Smooth muscle cell (in vitro differentiated cells): ENCODE data around the gene FHL1. TPM values are rescaled to one million over a fixed set of nuclear protein-coding genes. Genes with fewer than 3 reads are reported as not detected.

Experiments
- DNase-seq: peaks from one replicate; lab custom pipeline; 2025; ENCODE audit not compliant: unreplicated experiment; lab: John Stamatoyannopoulos, UW
- H2AFZ ChIP-seq: fragments of 200-600 bp; sonication (generic); 2 replicates; pipeline ENCODE4 v1.6.0; 2016; ENCODE audit warnings: antibody characterized with exemption, low read depth, mild to moderate bottlenecking
- H3F3A ChIP-seq: fragments of 200-600 bp; sonication (generic); 2 replicates; pipeline ENCODE4 v1.6.0; 2017; ENCODE audit warnings: antibody characterized with exemption, low read depth
- H3K27ac ChIP-seq: fragments of 200-600 bp; sonication (generic); 2 replicates; pipeline ENCODE4 v1.5.1; 2016; ENCODE audit warnings: low read depth, mild to moderate bottlenecking
- H3K27me3 ChIP-seq: fragments of 200-600 bp; sonication (generic); 2 replicates; pipeline ENCODE4 v1.6.1; 2016; ENCODE audit warnings: low read depth, mild to moderate bottlenecking
- H3K36me3 ChIP-seq: fragments of 200-600 bp; sonication (generic); 2 replicates; pipeline ENCODE4 v1.5.1; 2016; ENCODE audit warnings: low read depth
- H3K4me1 ChIP-seq: fragments of 200-600 bp; sonication (generic); 2 replicates; pipeline ENCODE4 v1.5.1; 2016; ENCODE audit warnings: low read depth
- H3K4me2 ChIP-seq: fragments of 200-600 bp; sonication (generic); 2 replicates; pipeline ENCODE4 v1.6.0; 2016; ENCODE audit warnings: mild to moderate bottlenecking
- H3K4me3 ChIP-seq: fragments of 200-600 bp; sonication (generic); 2 replicates; pipeline ENCODE4 v1.5.1; 2016; ENCODE audit warnings: mild to moderate bottlenecking
- H3K79me2 ChIP-seq: fragments of 200-600 bp; sonication (generic); 2 replicates; pipeline ENCODE4 v1.6.0; 2016; ENCODE audit warnings: low read depth, mild to moderate bottlenecking
- H3K9ac ChIP-seq: fragments of 200-600 bp; sonication (generic); 2 replicates; pipeline ENCODE4 v1.6.0; 2016; ENCODE audit warnings: low read depth
- H3K9me3 ChIP-seq: fragments of 200-600 bp; sonication (generic); replicated peaks from 2 replicates; pipeline ENCODE4 v1.5.1; 2016; ENCODE audit warnings: low read depth
- H4K20me1 ChIP-seq: fragments of 200-600 bp; sonication (generic); 2 replicates; pipeline ENCODE4 v1.6.0; 2016; ENCODE audit warnings: low read depth
- CTCF ChIP-seq: fragments of 200-600 bp; sonication (generic); IDR thresholded peaks from 2 replicates; pipeline ENCODE4 v1.5.1; 2017; ENCODE audit warnings: borderline replicate concordance, mild to moderate bottlenecking, antibody characterized with exemption; ENCODE audit not compliant: insufficient read depth, poor library complexity, severe bottlenecking
- WGBS: methylation state at CpG from one replicate; pipeline ENCODE4 v1.1.7; 2016; ENCODE audit warnings: low lambda C conversion rate; 5-methylcytosine and 5-hydroxymethylcytosine counted together
- polyA plus RNA-seq: library from polyadenylated mRNA; unstranded; fragments of >200 nt; fragmentation: Nextera tagmentation; extraction: Ambion mirVana; gene quantifications from 2 replicates; pipeline ENCODE4 v1.2.1, GENCODE V29; 2016
- total RNA-seq: library from RNA; depleted of rRNA; stranded (reverse); fragments of >200 nt; gene quantifications from 2 replicates; pipeline ENCODE4 v1.2.3, GENCODE V29; 2014

FHL1 gene
- total and polyA plus RNA-seq, 2 experiments from 2014 or later: 76.0 to 103 TPM

- WGBS: 77% methylated on average over 4 of the region's 4 CpGs
- no peak for TF ChIP-seq CTCF
- DNase-seq: no peak
- Histone ChIP-seq H3K36me3 (no peaks in the 10 kb centered on the region), H3K4me3 (no peak overlapping the region), H3K9ac (no peak overlapping the region), H4K20me1 (no peaks in the 10 kb centered on the region), H2AFZ (no peak overlapping the region), H3K27ac (no peak overlapping the region), H3K9me3 (no peaks in the 10 kb centered on the region), H3K79me2 (no peaks in the 10 kb centered on the region), H3K27me3 (no peaks in the 10 kb centered on the region), H3K4me1 (no peaks in the 10 kb centered on the region), H3K4me2 (no peak overlapping the region), H3F3A (no peaks in the 10 kb centered on the region)
These were observed 35.8 kb downstream of the FHL1 start for GRCh38 chrX:136183172-136183571.

GRCh38 chrX:136183917-136184316, 36.6 kb downstream of the FHL1 start:
- H3K36me3 ChIP-seq: no peaks in the 10 kb centered on the region
- no peaks in the 10 kb centered on the region for H3K27me3 ChIP-seq
- H3K4me3 ChIP-seq: no peak overlapping the region
- no peak overlapping the region for H3K27ac ChIP-seq
- no peak for DNase-seq
- H3F3A ChIP-seq: no peaks in the 10 kb centered on the region
- no peaks in the 10 kb centered on the region for H3K79me2 ChIP-seq
- no peaks in the 10 kb centered on the region for H3K9me3 ChIP-seq
- no peak overlapping the region for H3K9ac ChIP-seq
- no peak for TF ChIP-seq CTCF
- WGBS: 67% methylated on average over 1 of the region's 1 CpG
- no peaks in the 10 kb centered on the region for H3K4me1 ChIP-seq
- H4K20me1 ChIP-seq: no peaks in the 10 kb centered on the region
- H2AFZ ChIP-seq: no peak overlapping the region
- H3K4me2 ChIP-seq: no peak overlapping the region

GRCh38 chrX:136185401-136186022, 38.2 kb downstream of the FHL1 start:
- H3K4me3 ChIP-seq: no peak overlapping the region
- no peaks in the 10 kb centered on the region for H3K4me1 ChIP-seq
- TF ChIP-seq CTCF: no peak
- no peaks in the 10 kb centered on the region for H3K36me3 ChIP-seq
- no peaks in the 10 kb centered on the region for H3K9me3 ChIP-seq
- H2AFZ ChIP-seq: no peak overlapping the region
- no peaks in the 10 kb centered on the region for H3K27me3 ChIP-seq
- no peak for DNase-seq
- 27% methylated on average over 8 of the region's 8 CpGs for WGBS
- H3F3A ChIP-seq: no peaks in the 10 kb centered on the region
- no peaks in the 10 kb centered on the region for H4K20me1 ChIP-seq
- peak overlapping the region; percentile 42 for H3K4me2 ChIP-seq
- H3K27ac ChIP-seq: peak overlapping the region; percentile 32
- no peak overlapping the region for H3K9ac ChIP-seq
- H3K79me2 ChIP-seq: no peaks in the 10 kb centered on the region

GRCh38 chrX:136186023-136186413, 38.7 kb downstream of the FHL1 start:
- DNase-seq: no peak
- no peak overlapping the region for H2AFZ ChIP-seq
- no peak overlapping the region for H3K4me3 ChIP-seq
- H3K4me2 ChIP-seq: no peak overlapping the region
- H3K79me2 ChIP-seq: no peaks in the 10 kb centered on the region
- no peaks in the 10 kb centered on the region for H3K27me3 ChIP-seq
- H3K27ac ChIP-seq: no peak overlapping the region
- WGBS: 67% methylated on average over 3 of the region's 3 CpGs
- no peaks in the 10 kb centered on the region for H3K9me3 ChIP-seq
- H4K20me1 ChIP-seq: no peaks in the 10 kb centered on the region
- H3K9ac ChIP-seq: no peak overlapping the region
- no peaks in the 10 kb centered on the region for H3K36me3 ChIP-seq
- no peaks in the 10 kb centered on the region for H3K4me1 ChIP-seq
- H3F3A ChIP-seq: no peaks in the 10 kb centered on the region
- TF ChIP-seq CTCF: no peak
